K562 (cell line): ENCODE results near the gene PDE1C. TPM values are rescaled to one million over a fixed set of nuclear protein-coding genes. Genes with fewer than 3 reads are reported as not detected.

Source experiments
- PCBP1 ChIP-seq: fragments of 200-400 bp; formaldehyde crosslinking; IDR thresholded peaks from 2 replicates; pipeline ENCODE4 v1.6.1; 2018; ENCODE audit warnings: mild to moderate bottlenecking, low read depth, low read length; ENCODE audit not compliant: poor library complexity, severe bottlenecking
- POLR2A ChIP-seq: fragments of 450-650 bp; conservative IDR thresholded peaks from 2 replicates; pipeline ENCODE4 v1.6.1; 2016
- POLR2G ChIP-seq: fragments of 200-400 bp; formaldehyde crosslinking; IDR thresholded peaks from 2 replicates; pipeline ENCODE4 v1.6.1; 2017; ENCODE audit warnings: low read depth, mild to moderate bottlenecking, antibody characterized with exemption, low read length, moderate library complexity
- PTRF ChIP-seq: fragments of 450-650 bp; IDR thresholded peaks from 2 replicates; pipeline ENCODE4 v1.6.1; 2016; ENCODE audit warnings: mild to moderate bottlenecking, missing genetic modification characterization, missing compliant biosample characterization
- TAF15 ChIP-seq: fragments of 200-400 bp; formaldehyde crosslinking; IDR thresholded peaks from 2 replicates; pipeline ENCODE4 v1.6.1; 2017; ENCODE audit warnings: mild to moderate bottlenecking, low read depth, low read length, moderate library complexity
- ZBTB9 ChIP-seq: fragments of 450-650 bp; formaldehyde crosslinking; IDR thresholded peaks from 2 replicates; pipeline ENCODE4 v1.4.0; 2020; ENCODE audit warnings: mild to moderate bottlenecking, moderate library complexity
- ZC3H4 ChIP-seq: sonication (generic); formaldehyde crosslinking; IDR thresholded peaks from 2 replicates; pipeline ENCODE4 v1.9.0; 2021; ENCODE audit warnings: missing genetic modification reagents, borderline replicate concordance
- ZNF175 ChIP-seq: fragments of 200-800 bp; sonication (Bioruptor generic); IDR thresholded peaks from 2 replicates; pipeline ENCODE4 v1.6.1; 2016; ENCODE audit warnings: low read depth, mild to moderate bottlenecking, missing genetic modification characterization, missing compliant biosample characterization
- polyA plus RNA-seq, 8 experiments: library from polyadenylated mRNA; depleted of rRNA in 4 of 8; stranded (reverse) in 5 of 8; unstranded in 3 of 8; fragments of >200 nt; fragmentation: Nextera tagmentation in 2 of 8; fragmentation: Illumina TruSeq in 1 of 8; extraction: Ambion mirVana in 2 of 8; extraction: Trizol in 1 of 8; gene quantifications; 2 replicates each; pipeline versions ENCODE4 v1.2.1 to v1.2.3, GENCODE V29; 2011 to 2014; ENCODE audit warnings: inconsistent platforms in 1 of 8, missing spikeins in 1 of 8
- total RNA-seq, 7 experiments: library from RNA; depleted of rRNA in 6 of 7; stranded (reverse); fragments of >200 nt in 6 of 7; fragmentation: Illumina TruSeq in 2 of 7; extraction: Trizol in 2 of 7; gene quantifications; 2 replicates each; pipeline versions ENCODE4 v1.2.1 to v1.2.3, GENCODE V29; 2011 to 2021; ENCODE audit warnings: low replicate concordance in 1 of 7
- TF ChIP-seq, protein P1 (sequence below), 2 experiments: fragments of 450-650 bp in 1 of 2; sonication (generic) in 1 of 2; formaldehyde crosslinking; conservative IDR thresholded peaks; 2 replicates each; pipeline versions ENCODE4 v1.4.0 to v1.8.1; 2020 to 2022; ENCODE audit warnings: mild to moderate bottlenecking in 1 of 2, missing genetic modification reagents in 1 of 2
- TF ChIP-seq, protein P2 (sequence below): IDR thresholded peaks from 2 replicates; pipeline ENCODE4 v1.6.1; 2014; ENCODE audit warnings: antibody characterized with exemption
- TF ChIP-seq, protein P3 (sequence below): fragments of 250-450 bp; sonication (Bioruptor Pico); IDR thresholded peaks from 2 replicates; pipeline ENCODE4 v1.5.0; 2021; ENCODE audit warnings: mild to moderate bottlenecking, borderline replicate concordance
- TF ChIP-seq, protein P4 (sequence below): fragments of 250-450 bp; sonication (Bioruptor Pico); IDR thresholded peaks from 2 replicates; pipeline ENCODE4 v1.4.0; 2020

Gene PDE1C
- total and polyA plus RNA-seq, 9 of the 15 experiments (the other 6 are each of a cell fraction or from before 2014, with no cell fraction given) = under 0.01 to 0.01 TPM; not detected in 7

DNA sequence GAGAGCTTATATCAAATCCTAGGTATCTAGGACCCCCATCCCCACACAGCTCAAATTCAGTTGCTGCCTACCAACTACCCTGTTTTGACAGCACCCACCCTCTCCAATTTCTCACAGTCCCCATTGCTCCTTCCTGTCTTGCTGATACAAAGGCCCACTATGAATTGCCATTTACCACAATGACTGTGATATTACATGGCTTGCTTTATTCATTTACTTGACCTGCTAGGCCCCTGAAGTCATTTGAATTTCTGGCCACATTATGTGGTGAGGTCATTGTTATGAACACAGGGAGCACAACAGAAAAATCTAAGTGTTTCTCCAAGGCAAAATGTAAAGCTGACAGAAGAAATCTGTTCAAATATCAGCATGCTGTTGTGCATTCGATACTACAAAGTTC, 281.8 kb downstream of the PDE1C start (continued):
- TF ChIP-seq, protein P1, sequence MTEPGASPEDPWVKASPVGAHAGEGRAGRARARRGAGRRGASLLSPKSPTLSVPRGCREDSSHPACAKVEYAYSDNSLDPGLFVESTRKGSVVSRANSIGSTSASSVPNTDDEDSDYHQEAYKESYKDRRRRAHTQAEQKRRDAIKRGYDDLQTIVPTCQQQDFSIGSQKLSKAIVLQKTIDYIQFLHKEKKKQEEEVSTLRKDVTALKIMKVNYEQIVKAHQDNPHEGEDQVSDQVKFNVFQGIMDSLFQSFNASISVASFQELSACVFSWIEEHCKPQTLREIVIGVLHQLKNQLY (CRISPR knock-in tag; conservative IDR thresholded peaks at IDR 0.05) = no peak
- TF ChIP-seq ZNF175 (CRISPR knock-in tag) (no peak), ZC3H4 (no peak), PTRF (no peak), ZBTB9 (CRISPR knock-in tag) (no peak), TAF15 (no peak), POLR2G (no peak), PCBP1 (no peak), POLR2A (no peak)
- TF ChIP-seq, protein P2, sequence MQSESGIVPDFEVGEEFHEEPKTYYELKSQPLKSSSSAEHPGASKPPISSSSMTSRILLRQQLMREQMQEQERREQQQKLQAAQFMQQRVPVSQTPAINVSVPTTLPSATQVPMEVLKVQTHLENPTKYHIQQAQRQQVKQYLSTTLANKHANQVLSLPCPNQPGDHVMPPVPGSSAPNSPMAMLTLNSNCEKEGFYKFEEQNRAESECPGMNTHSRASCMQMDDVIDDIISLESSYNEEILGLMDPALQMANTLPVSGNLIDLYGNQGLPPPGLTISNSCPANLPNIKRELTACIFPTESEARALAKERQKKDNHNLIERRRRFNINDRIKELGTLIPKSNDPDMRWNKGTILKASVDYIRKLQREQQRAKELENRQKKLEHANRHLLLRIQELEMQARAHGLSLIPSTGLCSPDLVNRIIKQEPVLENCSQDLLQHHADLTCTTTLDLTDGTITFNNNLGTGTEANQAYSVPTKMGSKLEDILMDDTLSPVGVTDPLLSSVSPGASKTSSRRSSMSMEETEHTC = no peak
- TF ChIP-seq, protein P3, sequence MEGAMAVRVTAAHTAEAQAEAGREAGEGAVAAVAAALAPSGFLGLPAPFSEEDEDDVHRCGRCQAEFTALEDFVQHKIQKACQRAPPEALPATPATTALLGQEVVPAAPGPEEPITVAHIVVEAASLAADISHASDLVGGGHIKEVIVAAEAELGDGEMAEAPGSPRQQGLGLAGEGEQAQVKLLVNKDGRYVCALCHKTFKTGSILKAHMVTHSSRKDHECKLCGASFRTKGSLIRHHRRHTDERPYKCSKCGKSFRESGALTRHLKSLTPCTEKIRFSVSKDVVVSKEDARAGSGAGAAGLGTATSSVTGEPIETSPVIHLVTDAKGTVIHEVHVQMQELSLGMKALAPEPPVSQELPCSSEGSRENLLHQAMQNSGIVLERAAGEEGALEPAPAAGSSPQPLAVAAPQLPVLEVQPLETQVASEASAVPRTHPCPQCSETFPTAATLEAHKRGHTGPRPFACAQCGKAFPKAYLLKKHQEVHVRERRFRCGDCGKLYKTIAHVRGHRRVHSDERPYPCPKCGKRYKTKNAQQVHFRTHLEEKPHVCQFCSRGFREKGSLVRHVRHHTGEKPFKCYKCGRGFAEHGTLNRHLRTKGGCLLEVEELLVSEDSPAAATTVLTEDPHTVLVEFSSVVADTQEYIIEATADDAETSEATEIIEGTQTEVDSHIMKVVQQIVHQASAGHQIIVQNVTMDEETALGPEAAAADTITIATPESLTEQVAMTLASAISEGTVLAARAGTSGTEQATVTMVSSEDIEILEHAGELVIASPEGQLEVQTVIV (CRISPR knock-in tag) = no peak
- TF ChIP-seq, protein P4, sequence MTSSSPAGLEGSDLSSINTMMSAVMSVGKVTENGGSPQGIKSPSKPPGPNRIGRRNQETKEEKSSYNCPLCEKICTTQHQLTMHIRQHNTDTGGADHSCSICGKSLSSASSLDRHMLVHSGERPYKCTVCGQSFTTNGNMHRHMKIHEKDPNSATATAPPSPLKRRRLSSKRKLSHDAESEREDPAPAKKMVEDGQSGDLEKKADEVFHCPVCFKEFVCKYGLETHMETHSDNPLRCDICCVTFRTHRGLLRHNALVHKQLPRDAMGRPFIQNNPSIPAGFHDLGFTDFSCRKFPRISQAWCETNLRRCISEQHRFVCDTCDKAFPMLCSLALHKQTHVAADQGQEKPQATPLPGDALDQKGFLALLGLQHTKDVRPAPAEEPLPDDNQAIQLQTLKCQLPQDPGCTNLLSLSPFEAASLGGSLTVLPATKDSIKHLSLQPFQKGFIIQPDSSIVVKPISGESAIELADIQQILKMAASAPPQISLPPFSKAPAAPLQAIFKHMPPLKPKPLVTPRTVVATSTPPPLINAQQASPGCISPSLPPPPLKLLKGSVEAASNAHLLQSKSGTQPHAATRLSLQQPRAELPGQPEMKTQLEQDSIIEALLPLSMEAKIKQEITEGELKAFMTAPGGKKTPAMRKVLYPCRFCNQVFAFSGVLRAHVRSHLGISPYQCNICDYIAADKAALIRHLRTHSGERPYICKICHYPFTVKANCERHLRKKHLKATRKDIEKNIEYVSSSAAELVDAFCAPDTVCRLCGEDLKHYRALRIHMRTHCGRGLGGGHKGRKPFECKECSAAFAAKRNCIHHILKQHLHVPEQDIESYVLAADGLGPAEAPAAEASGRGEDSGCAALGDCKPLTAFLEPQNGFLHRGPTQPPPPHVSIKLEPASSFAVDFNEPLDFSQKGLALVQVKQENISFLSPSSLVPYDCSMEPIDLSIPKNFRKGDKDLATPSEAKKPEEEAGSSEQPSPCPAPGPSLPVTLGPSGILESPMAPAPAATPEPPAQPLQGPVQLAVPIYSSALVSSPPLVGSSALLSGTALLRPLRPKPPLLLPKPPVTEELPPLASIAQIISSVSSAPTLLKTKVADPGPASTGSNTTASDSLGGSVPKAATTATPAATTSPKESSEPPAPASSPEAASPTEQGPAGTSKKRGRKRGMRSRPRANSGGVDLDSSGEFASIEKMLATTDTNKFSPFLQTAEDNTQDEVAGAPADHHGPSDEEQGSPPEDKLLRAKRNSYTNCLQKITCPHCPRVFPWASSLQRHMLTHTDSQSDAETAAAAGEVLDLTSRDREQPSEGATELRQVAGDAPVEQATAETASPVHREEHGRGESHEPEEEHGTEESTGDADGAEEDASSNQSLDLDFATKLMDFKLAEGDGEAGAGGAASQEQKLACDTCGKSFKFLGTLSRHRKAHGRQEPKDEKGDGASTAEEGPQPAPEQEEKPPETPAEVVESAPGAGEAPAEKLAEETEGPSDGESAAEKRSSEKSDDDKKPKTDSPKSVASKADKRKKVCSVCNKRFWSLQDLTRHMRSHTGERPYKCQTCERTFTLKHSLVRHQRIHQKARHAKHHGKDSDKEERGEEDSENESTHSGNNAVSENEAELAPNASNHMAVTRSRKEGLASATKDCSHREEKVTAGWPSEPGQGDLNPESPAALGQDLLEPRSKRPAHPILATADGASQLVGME (CRISPR knock-in tag) = no peak
